PC-9 (cell line): ENCODE measurements around the gene ZNF606. TPM values are rescaled to one million over a fixed set of nuclear protein-coding genes. Genes with fewer than 3 reads are reported as not detected.

Source experiments
- BruUV-seq: library from RNA; stranded (reverse); fragments of 400-500 nt; replicated peaks from 2 replicates; lab custom pipeline; 2021; lab: Mats Ljungman, UMichigan
- CTCF ChIA-PET: fragments of 300-600 bp; sonication (Branson Sonifier 250); formaldehyde crosslinking; loops from one replicate; lab custom pipeline; 2022; ENCODE audit warnings: antibody characterized with exemption; lab: Charles Lee
- POLR2A ChIA-PET: fragments of 300-600 bp; sonication (Branson Sonifier 250); formaldehyde crosslinking; loops from one replicate; lab custom pipeline; 2022; ENCODE audit warnings: antibody characterized with exemption; ENCODE audit not compliant: unreplicated experiment; lab: Charles Lee
- DNase-seq, 2 experiments: peaks; one replicate each; pipeline versions ENCODE4 v3.0.0 to v3.0.0-alpha.2; 2015 to 2022; ENCODE audit warnings: mixed read lengths in 1 of 2
- H2AFZ ChIP-seq: fragments of 200-600 bp; sonication (generic); 2 replicates; pipeline ENCODE4 v1.8.1; 2017; ENCODE audit warnings: antibody characterized with exemption
- H3F3A ChIP-seq: fragments of 200-600 bp; sonication (generic); 2 replicates; pipeline ENCODE4 v1.8.1; 2017; ENCODE audit warnings: antibody characterized with exemption, mild to moderate bottlenecking, low read depth; ENCODE audit not compliant: insufficient read depth
- H3K27ac ChIP-seq: fragments of 200-600 bp; sonication (generic); 2 replicates; pipeline ENCODE4 v1.6.1; 2016; ENCODE audit warnings: mixed run types
- H3K27me3 ChIP-seq: fragments of 200-600 bp; sonication (generic); 2 replicates; pipeline ENCODE4 v1.6.1; 2016; ENCODE audit warnings: low read depth, mixed run types; ENCODE audit not compliant: insufficient read depth
- H3K36me3 ChIP-seq: fragments of 200-600 bp; sonication (generic); 2 replicates; pipeline ENCODE4 v1.6.1; 2016; ENCODE audit warnings: low read depth, mixed run types
- H3K4me1 ChIP-seq: fragments of 200-600 bp; sonication (generic); replicated peaks from 2 replicates; pipeline ENCODE4 v1.6.1; 2016; ENCODE audit warnings: mixed run types; ENCODE audit not compliant: insufficient read depth
- H3K4me2 ChIP-seq: fragments of 200-600 bp; sonication (generic); 2 replicates; pipeline ENCODE4 v1.6.1; 2017; ENCODE audit warnings: mixed run types
- H3K4me3 ChIP-seq: fragments of 200-600 bp; sonication (generic); 2 replicates; pipeline ENCODE4 v1.6.1; 2016; ENCODE audit warnings: mixed run types
- H3K79me2 ChIP-seq: fragments of 200-600 bp; sonication (generic); 2 replicates; pipeline ENCODE4 v1.6.1; 2017; ENCODE audit warnings: low read depth, mixed run types
- H3K9me2 ChIP-seq: fragments of 200-600 bp; sonication (generic); 2 replicates; pipeline ENCODE4 v1.8.1; 2017; ENCODE audit warnings: mild to moderate bottlenecking; ENCODE audit not compliant: insufficient read depth
- H3K9me3 ChIP-seq: fragments of 200-600 bp; sonication (generic); 2 replicates; pipeline ENCODE4 v1.8.1; 2016; ENCODE audit warnings: low read depth; ENCODE audit not compliant: insufficient read depth
- H4K20me1 ChIP-seq: fragments of 200-600 bp; sonication (generic); 2 replicates; pipeline ENCODE4 v1.8.1; 2017; ENCODE audit not compliant: insufficient read depth
- EZH2 ChIP-seq: fragments of 200-600 bp; sonication (generic); IDR thresholded peaks from 2 replicates; pipeline ENCODE4 v1.8.0; 2017; ENCODE audit warnings: antibody characterized with exemption, low read depth
- intact Hi-C: fragments of 100-400 bp; cut with micrococcal nuclease; formaldehyde crosslinking; loops from one replicate; pipeline ENCODE4 v1.10.0; 2022; ENCODE audit not compliant: unreplicated experiment
- total RNA-seq: library from RNA; stranded (reverse); gene quantifications from 2 replicates; pipeline ENCODE4 v1.2.3, GENCODE V29; 2021
- TF ChIP-seq, protein P1 (sequence below): fragments of 200-600 bp; sonication (generic); conservative IDR thresholded peaks from 2 replicates; pipeline ENCODE4 v1.6.1; 2017; ENCODE audit warnings: mixed run types, antibody characterized with exemption, mild to moderate bottlenecking, moderate library complexity

The ZNF606 gene
- total RNA-seq, 1 experiment from 2014 or later, result 16.3 TPM

DNA sequence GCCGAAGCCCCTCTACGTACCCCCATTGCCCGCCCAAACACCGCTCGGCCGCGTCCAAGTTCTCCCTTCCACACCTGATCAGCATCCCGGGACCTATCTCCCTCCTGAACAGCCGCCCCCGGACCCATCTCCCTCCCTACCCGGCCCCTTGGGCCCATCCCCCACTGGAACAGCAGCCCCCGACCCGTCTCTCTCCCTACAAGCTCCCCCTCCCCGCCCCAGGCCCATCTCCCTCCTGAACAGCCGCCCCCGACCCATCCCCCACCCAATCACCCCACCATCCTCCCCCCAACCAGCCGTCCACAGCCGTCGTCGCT is 31.8 kb upstream of the ZNF606 start:
- H4K20me1 ChIP-seq, result no peaks in the 10 kb centered on the region
- H3K27me3 ChIP-seq, result peaks cover 36% of the 10 kb centered on the region; the same call in 1 of the 2 replicates
- TF ChIP-seq EZH2, result no peak
- TF ChIP-seq, protein P1, sequence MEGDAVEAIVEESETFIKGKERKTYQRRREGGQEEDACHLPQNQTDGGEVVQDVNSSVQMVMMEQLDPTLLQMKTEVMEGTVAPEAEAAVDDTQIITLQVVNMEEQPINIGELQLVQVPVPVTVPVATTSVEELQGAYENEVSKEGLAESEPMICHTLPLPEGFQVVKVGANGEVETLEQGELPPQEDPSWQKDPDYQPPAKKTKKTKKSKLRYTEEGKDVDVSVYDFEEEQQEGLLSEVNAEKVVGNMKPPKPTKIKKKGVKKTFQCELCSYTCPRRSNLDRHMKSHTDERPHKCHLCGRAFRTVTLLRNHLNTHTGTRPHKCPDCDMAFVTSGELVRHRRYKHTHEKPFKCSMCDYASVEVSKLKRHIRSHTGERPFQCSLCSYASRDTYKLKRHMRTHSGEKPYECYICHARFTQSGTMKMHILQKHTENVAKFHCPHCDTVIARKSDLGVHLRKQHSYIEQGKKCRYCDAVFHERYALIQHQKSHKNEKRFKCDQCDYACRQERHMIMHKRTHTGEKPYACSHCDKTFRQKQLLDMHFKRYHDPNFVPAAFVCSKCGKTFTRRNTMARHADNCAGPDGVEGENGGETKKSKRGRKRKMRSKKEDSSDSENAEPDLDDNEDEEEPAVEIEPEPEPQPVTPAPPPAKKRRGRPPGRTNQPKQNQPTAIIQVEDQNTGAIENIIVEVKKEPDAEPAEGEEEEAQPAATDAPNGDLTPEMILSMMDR, result no peak
- no peak overlapping the region for H3K4me2 ChIP-seq
- H3K36me3 ChIP-seq, result no peaks in the 10 kb centered on the region
- H3K9me3 ChIP-seq, result peaks cover 5% of the 10 kb centered on the region; the same call in 1 of the 2 replicates
- H3K79me2 ChIP-seq, result no peaks in the 10 kb centered on the region
- no TSS peak for BruUV-seq
- H3K9me2 ChIP-seq, result no peaks in the 10 kb centered on the region
- ChIA-PET POLR2A (no interaction called here), CTCF (no interaction called here)
- DNase-seq, result no peak
- H2AFZ ChIP-seq, result no peak overlapping the region
- H3K4me3 ChIP-seq, result no peak overlapping the region
- H3F3A ChIP-seq, result no peaks in the 10 kb centered on the region
- H3K27ac ChIP-seq, result no peak overlapping the region
- H3K4me1 ChIP-seq, result no peaks in the 10 kb centered on the region
- intact Hi-C loops, result no loop called here

DNA sequence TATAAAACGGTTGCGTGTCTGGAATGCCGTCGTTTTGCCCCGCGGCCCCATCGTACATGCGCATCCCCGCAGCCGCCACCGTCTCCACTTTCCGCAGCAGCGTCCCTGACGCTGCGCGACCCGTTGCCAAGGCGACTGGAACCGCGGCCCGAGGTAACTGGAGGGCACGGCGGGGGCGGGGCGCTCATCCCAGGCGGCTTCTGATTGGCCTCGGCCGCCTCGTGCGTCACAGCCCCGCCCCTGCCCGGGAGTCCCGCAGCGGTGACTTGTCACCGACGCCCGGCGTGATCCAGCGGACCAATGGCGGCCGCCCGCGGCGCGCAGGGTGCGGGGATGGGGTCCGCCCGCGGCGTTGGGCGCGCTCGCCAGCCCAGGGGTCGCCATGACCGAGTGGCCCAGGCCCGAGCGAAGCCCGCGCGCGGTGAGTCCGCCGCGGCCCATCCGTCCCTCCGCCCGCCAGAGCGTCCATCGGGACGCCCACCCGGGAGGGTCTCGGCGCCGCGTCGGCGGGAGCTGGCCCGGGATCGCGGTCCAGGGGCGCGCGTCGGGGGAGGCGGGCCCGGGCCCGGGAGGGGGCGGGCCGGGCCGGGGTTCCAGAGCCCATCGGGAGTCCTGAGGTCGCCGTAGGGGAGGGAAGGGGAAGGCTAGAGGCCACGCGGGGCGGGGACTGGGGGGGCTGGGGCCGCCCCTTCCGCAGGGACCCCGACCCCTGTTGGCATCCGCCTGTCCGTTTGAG is 31.3 kb upstream of the ZNF606 start, which contains the start of gene ZSCAN1:
Gene ZSCAN1, plus strand, starts transcription at position 285 of the 736 bp plus-strand sequence. CDS start 3,812 bp downstream, outside the sequence.
- H3K4me3 ChIP-seq, result no peak within 1 kb of the TSS
- BruUV-seq, result no TSS peak
- no peaks in the 10 kb centered on the region for H3K4me1 ChIP-seq
- peaks cover 35% of the 10 kb centered on the region; the same call in 1 of the 2 replicates for H3K27me3 ChIP-seq
- H3K36me3 ChIP-seq, result no peaks in the 10 kb centered on the region
- TF ChIP-seq, protein P1, result no peak
- TF ChIP-seq EZH2, result no peak
- ChIA-PET POLR2A (no interaction called here), CTCF (no interaction called here)
- H3K4me2 ChIP-seq, result no peak within 1 kb of the TSS
- H3F3A ChIP-seq, result no peaks in the 10 kb centered on the region
- H3K9me2 ChIP-seq, result no peaks in the 10 kb centered on the region
- no peak for DNase-seq
- H4K20me1 ChIP-seq, result no peaks in the 10 kb centered on the region
- H3K27ac ChIP-seq, result no peak within 1 kb of the TSS
- H2AFZ ChIP-seq, result no peak within 1 kb of the TSS
- peaks cover 5% of the 10 kb centered on the region; the same call in 1 of the 2 replicates for H3K9me3 ChIP-seq
- no peaks in the 10 kb centered on the region for H3K79me2 ChIP-seq
- intact Hi-C loops, result no loop called here

DNA sequence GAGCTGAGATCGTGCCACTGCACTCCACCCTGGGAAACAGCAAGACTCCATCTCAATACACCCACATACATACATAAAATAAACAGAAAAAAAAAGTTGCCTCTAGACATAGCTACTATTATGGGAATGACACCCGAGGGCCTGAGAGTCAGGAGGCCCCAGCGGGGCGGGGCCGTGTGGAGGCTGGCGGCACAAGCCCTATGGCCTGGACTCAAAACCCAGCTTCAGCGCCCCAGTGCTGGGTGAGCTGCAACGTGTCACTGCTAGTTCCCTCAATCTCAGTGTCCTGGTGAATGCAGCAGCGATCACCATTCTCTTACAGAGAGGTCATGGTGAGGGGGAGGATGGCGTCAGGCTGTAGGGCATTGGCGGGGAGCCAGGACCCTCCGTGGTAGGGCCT is 22.0 kb upstream of the ZNF606 start:
- no peaks in the 10 kb centered on the region for H3K9me2 ChIP-seq
- H2AFZ ChIP-seq, result no peak overlapping the region
- no peak for TF ChIP-seq EZH2
- TF ChIP-seq, protein P1, result no peak
- H3K4me1 ChIP-seq, result no peaks in the 10 kb centered on the region
- no peak overlapping the region for H3K4me2 ChIP-seq
- peaks cover 19% of the 10 kb centered on the region for H3K9me3 ChIP-seq
- H3F3A ChIP-seq, result no peaks in the 10 kb centered on the region
- no peak overlapping the region for H3K4me3 ChIP-seq
- CTCF ChIA-PET, result no interaction called here
- no peaks in the 10 kb centered on the region for H4K20me1 ChIP-seq
- no peaks in the 10 kb centered on the region for H3K79me2 ChIP-seq
- H3K27me3 ChIP-seq, result peaks cover 13% of the 10 kb centered on the region; the same call in 1 of the 2 replicates
- no peaks in the 10 kb centered on the region for H3K36me3 ChIP-seq
- no peak for DNase-seq
- BruUV-seq, result no TSS peak
- POLR2A ChIA-PET, result no interaction called here
- intact Hi-C loops, result loop anchor here (5.0 kb wide), 1 partner anchor 617 kb away; no protein-coding TSS in a partner anchor
- no peak overlapping the region for H3K27ac ChIP-seq
